Measurements from ENCODE around the gene CPT1B. TPM values are rescaled to one million over a fixed set of nuclear protein-coding genes. Genes with fewer than 3 reads are reported as not detected.
A peak's percentile ranks its signal among the peaks of the same experiment; 100 is the strongest.

The CPT1B gene
- total RNA-seq, 6 experiments from 2014 or later: 3.8 to 30.7 (median 13.0) TPM

- no peaks in the 10 kb centered on the region for H3K9me3 ChIP-seq
- intact Hi-C loops (cut with DNase I): no loop called here
- WGBS (ENCODE audit: insufficient coverage, low coverage, low lambda C conversion rate, missing lambda C conversion rate): 82% methylated on average over 10 of the region's 18 CpGs
- TF ChIP-seq CTCF (IDR thresholded peaks at IDR 0.05) (no peak), POLR2A (IDR thresholded peaks at IDR 0.05) (no peak)
- no peaks in the 10 kb centered on the region for H3K36me3 ChIP-seq
- H3K27me3 ChIP-seq: peaks cover 0 to 6% of the 10 kb centered on the region in 2 donors
- no peak overlapping the region for H3K4me3 ChIP-seq
- no peak overlapping the region for H3K27ac ChIP-seq
- H3K4me1 ChIP-seq: no peaks in the 10 kb centered on the region
- DNase-seq (no peak), ATAC-seq (no peak)
Observed at GRCh38 chr22:50606946-50607658, 28.9 kb upstream of the CPT1B start.

GRCh38 chr22:50606165-50606945 lies 28.1 kb upstream of the CPT1B start:
- DNase-seq (no peak), ATAC-seq (peak in 1 of 4 donors; percentile 32)
- Histone ChIP-seq H3K36me3 (no peaks in the 10 kb centered on the region), H3K4me3 (no peak overlapping the region), H3K4me1 (no peaks in the 10 kb centered on the region), H3K27me3 (peaks cover 0 to 6% of the 10 kb centered on the region in 2 donors), H3K27ac (no peak overlapping the region), H3K9me3 (no peaks in the 10 kb centered on the region)
- TF ChIP-seq POLR2A (IDR thresholded peaks at IDR 0.05) (no peak), CTCF (IDR thresholded peaks at IDR 0.05) (peak in 1 of 4 donors; percentile 39)
- intact Hi-C loops (cut with DNase I): no loop called here
- 81% methylated on average over 6 of the region's 19 CpGs for WGBS (ENCODE audit: insufficient coverage, low coverage, low lambda C conversion rate, missing lambda C conversion rate)

GRCh38 chr22:50605613-50606074 lies 27.4 kb upstream of the CPT1B start:
- TF ChIP-seq CTCF (IDR thresholded peaks at IDR 0.05) (no peak), POLR2A (IDR thresholded peaks at IDR 0.05) (no peak)
- WGBS (ENCODE audit: insufficient coverage, low coverage, low lambda C conversion rate, missing lambda C conversion rate): no CpG with 5 or more reads among the region's 20 CpGs

GRCh38 chr22:50605002-50605612 lies 26.9 kb upstream of the CPT1B start:
- Histone ChIP-seq H3K27ac (no peak overlapping the region), H3K4me1 (peaks cover 0 to 3% (median 0%) of the 10 kb centered on the region in 4 donors), H3K9me3 (no peaks in the 10 kb centered on the region), H3K4me3 (no peak overlapping the region), H3K36me3 (no peaks in the 10 kb centered on the region), H3K27me3 (peaks cover 0 to 6% of the 10 kb centered on the region in 2 donors)
- no peak for ATAC-seq
- intact Hi-C loops (cut with DNase I): no loop called here
- DNase-seq: no peak
- TF ChIP-seq POLR2A (IDR thresholded peaks at IDR 0.05) (no peak), CTCF (IDR thresholded peaks at IDR 0.05) (no peak)
- WGBS (ENCODE audit: insufficient coverage, low coverage, low lambda C conversion rate, missing lambda C conversion rate): 67% methylated on average over 7 of the region's 23 CpGs

More at GRCh38 chr22:50605613-50606074, 27.4 kb upstream of the CPT1B start:
- Histone ChIP-seq H3K36me3 (no peaks in the 10 kb centered on the region), H3K4me3 (no peak overlapping the region), H3K9me3 (no peaks in the 10 kb centered on the region), H3K27ac (no peak overlapping the region), H3K27me3 (peaks cover 0 to 6% of the 10 kb centered on the region in 2 donors), H3K4me1 (no peaks in the 10 kb centered on the region)
- ATAC-seq: no peak
- DNase-seq: no peak
- intact Hi-C loops (cut with DNase I): no loop called here

Data from right lobe of liver (tissue), 6 donors.